ENCODE results near the gene F11.

Gene F11

GRCh38 chr4:186298031-186298647, 32.1 kb downstream of the F11 start:
- H3K27ac ChIP-seq (replicated peaks): no peak overlapping the region

DNA sequence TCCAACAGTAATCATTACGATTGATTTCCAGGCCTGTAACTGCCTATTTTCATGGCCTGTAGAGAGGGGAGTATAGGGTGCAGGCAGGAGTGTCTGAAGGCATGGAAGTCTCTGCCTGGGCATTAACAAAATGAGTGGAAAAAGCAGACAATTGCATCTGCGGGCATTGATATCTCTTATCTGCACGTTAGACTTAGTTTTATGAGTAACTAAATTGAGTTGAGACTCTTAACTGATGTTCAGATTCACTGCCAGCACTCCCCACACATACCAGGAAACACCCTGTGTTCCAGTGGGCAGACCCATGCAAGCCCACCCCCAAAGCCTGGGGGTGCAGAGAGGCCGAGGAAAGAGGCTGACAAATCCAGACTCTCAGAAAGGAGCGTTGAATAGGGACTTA, 33.3 kb downstream of the F11 start:
- Histone ChIP-seq H3K4me3 (replicated peaks; ENCODE audit: insufficient read depth, low read length) (no peak overlapping the region), H3K27me3 (ENCODE audit: insufficient read depth, poor library complexity, severe bottlenecking) (peaks cover 2% of the 10 kb centered on the region), H3K27ac (replicated peaks) (no peak overlapping the region)
- TF ChIP-seq POLR2AphosphoS5 (IDR thresholded peaks at IDR 0.05; ENCODE audit: low read depth): no peak
- no peak for DNase-seq (ENCODE audit: low read depth in 1 of 2, low spot score in 1 of 2)

More at GRCh38 chr4:186298031-186298647, 32.1 kb downstream of the F11 start:
- no peak overlapping the region for H3K4me3 ChIP-seq (replicated peaks; ENCODE audit: insufficient read depth, low read length)
- H3K27me3 ChIP-seq (ENCODE audit: insufficient read depth, poor library complexity, severe bottlenecking): peaks cover 2% of the 10 kb centered on the region
- no peak for DNase-seq (ENCODE audit: low read depth in 1 of 2, low spot score in 1 of 2)
- TF ChIP-seq GABPA (IDR thresholded peaks at IDR 0.05; ENCODE audit: low read depth) (no peak), SPI1 (IDR thresholded peaks at IDR 0.05; ENCODE audit: borderline replicate concordance, low read depth) (no peak), REST (IDR thresholded peaks at IDR 0.05; ENCODE audit: insufficient replicate concordance, low read depth) (no peak), POLR2AphosphoS5 (IDR thresholded peaks at IDR 0.05; ENCODE audit: low read depth) (no peak)
- TF ChIP-seq, protein P1, sequence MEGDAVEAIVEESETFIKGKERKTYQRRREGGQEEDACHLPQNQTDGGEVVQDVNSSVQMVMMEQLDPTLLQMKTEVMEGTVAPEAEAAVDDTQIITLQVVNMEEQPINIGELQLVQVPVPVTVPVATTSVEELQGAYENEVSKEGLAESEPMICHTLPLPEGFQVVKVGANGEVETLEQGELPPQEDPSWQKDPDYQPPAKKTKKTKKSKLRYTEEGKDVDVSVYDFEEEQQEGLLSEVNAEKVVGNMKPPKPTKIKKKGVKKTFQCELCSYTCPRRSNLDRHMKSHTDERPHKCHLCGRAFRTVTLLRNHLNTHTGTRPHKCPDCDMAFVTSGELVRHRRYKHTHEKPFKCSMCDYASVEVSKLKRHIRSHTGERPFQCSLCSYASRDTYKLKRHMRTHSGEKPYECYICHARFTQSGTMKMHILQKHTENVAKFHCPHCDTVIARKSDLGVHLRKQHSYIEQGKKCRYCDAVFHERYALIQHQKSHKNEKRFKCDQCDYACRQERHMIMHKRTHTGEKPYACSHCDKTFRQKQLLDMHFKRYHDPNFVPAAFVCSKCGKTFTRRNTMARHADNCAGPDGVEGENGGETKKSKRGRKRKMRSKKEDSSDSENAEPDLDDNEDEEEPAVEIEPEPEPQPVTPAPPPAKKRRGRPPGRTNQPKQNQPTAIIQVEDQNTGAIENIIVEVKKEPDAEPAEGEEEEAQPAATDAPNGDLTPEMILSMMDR (IDR thresholded peaks at IDR 0.05; ENCODE audit: insufficient read depth, low read length): no peak

DNA sequence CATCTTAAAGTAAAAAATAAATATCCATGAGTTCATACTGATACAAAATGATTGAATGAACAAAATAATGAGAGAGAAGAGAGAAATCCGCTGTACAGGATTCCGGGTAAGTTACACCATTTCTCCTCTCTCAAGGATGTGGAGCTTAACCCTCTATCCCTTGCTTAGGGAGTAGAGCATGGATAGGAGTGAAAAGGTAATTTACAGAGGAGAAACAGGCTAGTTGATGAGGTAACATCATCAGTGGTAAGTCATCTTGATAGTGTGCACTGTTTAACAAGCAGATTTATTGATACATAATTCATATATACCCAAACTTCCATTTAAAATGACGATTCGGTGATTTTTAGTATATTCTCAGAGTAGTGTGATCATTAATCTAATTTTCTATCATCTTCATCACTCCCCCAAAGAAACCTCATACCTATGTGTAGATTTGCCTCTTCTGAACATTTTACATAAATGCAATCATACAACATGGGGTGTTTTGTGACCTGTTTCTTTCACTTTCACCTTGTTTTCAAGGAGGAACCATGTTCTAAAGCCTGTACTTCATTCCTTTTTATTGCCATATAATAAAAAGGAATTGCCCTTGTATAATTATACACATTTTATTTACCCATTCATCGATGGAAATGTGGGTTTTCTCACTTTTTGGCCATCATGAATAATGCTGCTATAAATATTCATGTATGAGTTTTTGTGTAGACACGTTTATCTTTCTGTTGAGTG, 34.8 kb downstream of the F11 start:
- TF ChIP-seq, protein P1 (IDR thresholded peaks at IDR 0.05; ENCODE audit: insufficient read depth, low read length): no peak
- TF ChIP-seq GABPA (IDR thresholded peaks at IDR 0.05; ENCODE audit: low read depth) (no peak), POLR2AphosphoS5 (IDR thresholded peaks at IDR 0.05; ENCODE audit: low read depth) (no peak), SPI1 (IDR thresholded peaks at IDR 0.05; ENCODE audit: borderline replicate concordance, low read depth) (no peak), REST (IDR thresholded peaks at IDR 0.05; ENCODE audit: insufficient replicate concordance, low read depth) (no peak)
- H3K27ac ChIP-seq (replicated peaks): no peak overlapping the region
- no peak for DNase-seq (ENCODE audit: low read depth in 1 of 2, low spot score in 1 of 2)
- H3K4me3 ChIP-seq (replicated peaks; ENCODE audit: insufficient read depth, low read length): no peak overlapping the region
- peaks cover 2% of the 10 kb centered on the region for H3K27me3 ChIP-seq (ENCODE audit: insufficient read depth, poor library complexity, severe bottlenecking)

DNA sequence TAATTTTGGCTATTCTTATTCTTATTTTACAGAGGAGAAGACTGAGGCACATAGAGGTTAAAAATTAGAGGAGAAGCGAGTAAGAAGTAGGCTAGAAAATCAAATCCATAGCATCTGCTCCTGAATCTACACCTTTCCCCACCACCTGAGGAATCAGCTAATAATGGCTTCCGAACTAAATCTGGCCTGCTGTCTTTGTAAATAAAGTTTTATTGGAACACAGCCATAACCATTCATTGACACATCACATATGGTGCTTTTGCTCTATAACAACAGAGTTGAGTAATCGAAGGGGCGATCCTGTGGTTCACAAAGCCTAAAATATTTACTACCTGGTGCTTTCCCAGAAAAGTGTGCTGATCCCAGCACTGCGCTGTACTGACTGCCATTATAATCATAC, 38.2 kb downstream of the F11 start:
- TF ChIP-seq POLR2AphosphoS5 (IDR thresholded peaks at IDR 0.05; ENCODE audit: low read depth) (no peak), REST (IDR thresholded peaks at IDR 0.05; ENCODE audit: insufficient replicate concordance, low read depth) (no peak), SPI1 (IDR thresholded peaks at IDR 0.05; ENCODE audit: borderline replicate concordance, low read depth) (no peak)
- DNase-seq (ENCODE audit: low read depth in 1 of 2, low spot score in 1 of 2): no peak
- Histone ChIP-seq H3K4me3 (replicated peaks; ENCODE audit: insufficient read depth, low read length) (no peak overlapping the region), H3K27me3 (ENCODE audit: insufficient read depth, poor library complexity, severe bottlenecking) (no peaks in the 10 kb centered on the region), H3K27ac (replicated peaks) (no peak overlapping the region)

Data from HL-60 (cell line).